GM06990 (cell line): ENCODE measurements around the gene SUCO.
"Not testable (repeated sequence)": the region's sequence is repeated elsewhere in the genome, so short reads cannot be mapped to it uniquely, and the experiment has no call there.

Experiments used
- DNase-seq: peaks from one replicate; pipeline ENCODE4 v3.0.0-alpha.2; 2011; ENCODE audit not compliant: insufficient read length; ENCODE audit errors: extremely low read depth
- H3K27me3 ChIP-seq: replicated peaks from 2 replicates; pipeline ENCODE4 v1.6.0; 2011; ENCODE audit warnings: low read length; ENCODE audit not compliant: control insufficient read depth, insufficient read depth
- H3K36me3 ChIP-seq: 2 replicates; pipeline ENCODE4 v1.5.1; 2011; ENCODE audit warnings: low read length; ENCODE audit not compliant: control insufficient read depth, insufficient read depth
- H3K4me3 ChIP-seq: replicated peaks from 2 replicates; pipeline ENCODE4 v1.5.1; 2011; ENCODE audit warnings: low read depth, mild to moderate bottlenecking, control low read depth, low read length
- CTCF ChIP-seq: IDR thresholded peaks from 2 replicates; pipeline ENCODE4 v1.5.1; 2011; ENCODE audit warnings: low read length, control low read depth, mild to moderate bottlenecking, inconsistent platforms; ENCODE audit not compliant: insufficient read depth, poor library complexity, severe bottlenecking

SUCO gene

GRCh38 chr1:172612478-172612877 is 79.5 kb downstream of the SUCO start:
- Histone ChIP-seq H3K27me3 (no peaks in the 10 kb centered on the region), H3K36me3 (no peaks in the 10 kb centered on the region), H3K4me3 (no peak overlapping the region)
- no peak for DNase-seq
- TF ChIP-seq CTCF, result no peak

GRCh38 chr1:172613294-172613693 is 80.3 kb downstream of the SUCO start:
- DNase-seq, result no peak
- no peak for TF ChIP-seq CTCF
- H3K4me3 ChIP-seq, result no peak overlapping the region
- no peaks in the 10 kb centered on the region for H3K27me3 ChIP-seq
- no peaks in the 10 kb centered on the region for H3K36me3 ChIP-seq

- H3K36me3 ChIP-seq, result no peaks in the 10 kb centered on the region
- no peak overlapping the region for H3K4me3 ChIP-seq
- no peaks in the 10 kb centered on the region for H3K27me3 ChIP-seq
- no peak for DNase-seq
- no peak for TF ChIP-seq CTCF
Observed at GRCh38 chr1:172616195-172616594, 83.2 kb downstream of the SUCO start.

- TF ChIP-seq CTCF, result no peak
- Histone ChIP-seq H3K27me3 (no peaks in the 10 kb centered on the region), H3K36me3 (no peaks in the 10 kb centered on the region), H3K4me3 (no peak overlapping the region)
- DNase-seq, result no peak
Observed at GRCh38 chr1:172616636-172617035, 83.7 kb downstream of the SUCO start.

- not testable (repeated sequence) for DNase-seq, H3K4me3 ChIP-seq
Observed at GRCh38 chr1:172620603-172621002, 87.7 kb downstream of the SUCO start.

GRCh38 chr1:172622541-172622940 is 89.6 kb downstream of the SUCO start:
- H3K36me3 ChIP-seq, result no peaks in the 10 kb centered on the region
- TF ChIP-seq CTCF, result no peak
- no peak for DNase-seq
- H3K4me3 ChIP-seq, result no peak overlapping the region
- no peaks in the 10 kb centered on the region for H3K27me3 ChIP-seq

More at GRCh38 chr1:172620603-172621002, 87.7 kb downstream of the SUCO start:
- not testable (repeated sequence) for H3K27me3 ChIP-seq, H3K36me3 ChIP-seq
